Measurements from ENCODE around the gene MOB3A.

MOB3A gene

DNA sequence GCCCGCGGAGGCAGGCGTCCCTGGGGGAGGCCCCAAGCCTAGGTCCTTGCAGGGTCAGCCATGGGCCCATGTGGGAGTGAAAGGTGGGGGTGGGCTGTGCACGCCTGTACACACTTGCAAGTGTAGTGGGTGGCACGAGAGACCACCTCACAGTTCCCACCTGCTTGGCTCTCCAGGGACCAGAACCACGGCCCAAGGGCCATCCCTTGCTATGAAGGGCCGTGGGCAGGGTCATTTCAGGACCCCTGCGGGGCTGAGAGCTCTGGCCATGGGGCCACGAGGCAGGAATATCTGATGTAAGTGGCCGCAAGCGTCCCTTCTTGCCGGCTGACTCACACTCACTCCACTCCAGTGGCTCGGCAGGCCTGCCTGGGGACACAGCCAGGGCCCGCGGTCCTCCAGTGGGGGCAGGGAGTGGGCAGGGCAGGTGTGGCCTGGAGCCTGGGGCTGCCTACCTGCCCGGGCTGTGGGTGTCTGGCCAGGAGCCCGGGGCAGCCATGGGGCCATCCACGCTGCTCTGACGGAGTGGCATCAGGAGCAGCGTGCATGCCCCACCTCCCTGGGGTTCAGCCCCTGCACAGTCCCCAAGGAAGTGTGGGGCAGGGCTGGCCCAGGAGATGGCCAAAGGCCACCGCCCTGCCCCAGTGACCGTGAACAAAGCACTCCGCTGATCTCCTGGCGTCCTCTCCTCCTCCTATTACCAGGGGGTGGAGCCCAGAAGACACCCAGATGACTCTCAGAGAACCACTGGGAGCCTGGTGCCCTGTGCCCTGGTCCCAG is 36.5 kb downstream of the MOB3A start:
- H3K36me3 ChIP-seq (ENCODE audit: control insufficient read depth in 2 of 2, insufficient read depth in 1 of 2, low read length in 2 of 2) = no peaks in the 10 kb centered on the region
- ChIA-PET CTCF (interaction anchor here (0.7 to 1.5 kb wide), 2 partner anchors 10 to 55 kb away, joined by 3 to 7 read pairs; no protein-coding TSS in a partner anchor), POLR2A (interaction anchor here (1.0 to 2.0 kb wide), 3 partner anchors 8 to 43 kb away, joined by 6 to 11 read pairs (median 7); partner anchors contain the start of gene MKNK2)
- H3K4me1 ChIP-seq (ENCODE audit: control insufficient read depth, insufficient read depth, low read length) = peaks cover 16% of the 10 kb centered on the region
- no peaks in the 10 kb centered on the region for H3K9me3 ChIP-seq (ENCODE audit: control insufficient read depth, insufficient read depth, low read depth, low read length)
- peak overlapping the region; percentile 92 for H3K27ac ChIP-seq (ENCODE audit: extremely low read depth, low read depth, low read length)
- no peak overlapping the region for H3K4me3 ChIP-seq (ENCODE audit: low read depth, low read length)
- peak; percentile 44; the same call in 1 of the 2 replicates for TF ChIP-seq ZNF341 (tag by site-specific recombination; IDR thresholded peaks at IDR 0.05; ENCODE audit: low read depth)
- TF ChIP-seq, protein P1, sequence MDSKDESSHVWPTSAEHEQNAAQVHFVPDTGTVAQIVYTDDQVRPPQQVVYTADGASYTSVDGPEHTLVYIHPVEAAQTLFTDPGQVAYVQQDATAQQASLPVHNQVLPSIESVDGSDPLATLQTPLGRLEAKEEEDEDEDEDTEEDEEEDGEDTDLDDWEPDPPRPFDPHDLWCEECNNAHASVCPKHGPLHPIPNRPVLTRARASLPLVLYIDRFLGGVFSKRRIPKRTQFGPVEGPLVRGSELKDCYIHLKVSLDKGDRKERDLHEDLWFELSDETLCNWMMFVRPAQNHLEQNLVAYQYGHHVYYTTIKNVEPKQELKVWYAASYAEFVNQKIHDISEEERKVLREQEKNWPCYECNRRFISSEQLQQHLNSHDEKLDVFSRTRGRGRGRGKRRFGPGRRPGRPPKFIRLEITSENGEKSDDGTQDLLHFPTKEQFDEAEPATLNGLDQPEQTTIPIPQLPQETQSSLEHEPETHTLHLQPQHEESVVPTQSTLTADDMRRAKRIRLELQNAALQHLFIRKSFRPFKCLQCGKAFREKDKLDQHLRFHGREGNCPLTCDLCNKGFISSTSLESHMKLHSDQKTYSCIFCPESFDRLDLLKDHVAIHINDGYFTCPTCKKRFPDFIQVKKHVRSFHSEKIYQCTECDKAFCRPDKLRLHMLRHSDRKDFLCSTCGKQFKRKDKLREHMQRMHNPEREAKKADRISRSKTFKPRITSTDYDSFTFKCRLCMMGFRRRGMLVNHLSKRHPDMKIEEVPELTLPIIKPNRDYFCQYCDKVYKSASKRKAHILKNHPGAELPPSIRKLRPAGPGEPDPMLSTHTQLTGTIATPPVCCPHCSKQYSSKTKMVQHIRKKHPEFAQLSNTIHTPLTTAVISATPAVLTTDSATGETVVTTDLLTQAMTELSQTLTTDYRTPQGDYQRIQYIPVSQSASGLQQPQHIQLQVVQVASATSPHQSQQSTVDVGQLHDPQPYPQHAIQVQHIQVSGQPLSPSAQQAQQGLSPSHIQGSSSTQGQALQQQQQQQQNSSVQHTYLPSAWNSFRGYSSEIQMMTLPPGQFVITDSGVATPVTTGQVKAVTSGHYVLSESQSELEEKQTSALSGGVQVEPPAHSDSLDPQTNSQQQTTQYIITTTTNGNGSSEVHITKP (tag by site-specific recombination; IDR thresholded peaks at IDR 0.05) = peak; percentile 19
- 0 out of 2 replicates have a peak, but pooled peaks have one; percentile 24 for TF ChIP-seq ZXDB (tag by site-specific recombination; IDR thresholded peaks at IDR 0.05)
- TF ChIP-seq ZBTB21 (tag by site-specific recombination; IDR thresholded peaks at IDR 0.05) = no peak
- TF ChIP-seq ZNF621 (tag by site-specific recombination; IDR thresholded peaks at IDR 0.05) = no peak
- TF ChIP-seq ZSCAN16 (tag by site-specific recombination; IDR thresholded peaks at IDR 0.05) = 0 out of 2 replicates have a peak, but pooled peaks have one; percentile 53
- TF ChIP-seq GFI1B (tag by site-specific recombination; IDR thresholded peaks at IDR 0.05) = no peak
- TF ChIP-seq IKZF3 (tag by site-specific recombination; IDR thresholded peaks at IDR 0.05) = 0 out of 2 replicates have a peak, but pooled peaks have one; percentile 10
- TF ChIP-seq, protein P2, sequence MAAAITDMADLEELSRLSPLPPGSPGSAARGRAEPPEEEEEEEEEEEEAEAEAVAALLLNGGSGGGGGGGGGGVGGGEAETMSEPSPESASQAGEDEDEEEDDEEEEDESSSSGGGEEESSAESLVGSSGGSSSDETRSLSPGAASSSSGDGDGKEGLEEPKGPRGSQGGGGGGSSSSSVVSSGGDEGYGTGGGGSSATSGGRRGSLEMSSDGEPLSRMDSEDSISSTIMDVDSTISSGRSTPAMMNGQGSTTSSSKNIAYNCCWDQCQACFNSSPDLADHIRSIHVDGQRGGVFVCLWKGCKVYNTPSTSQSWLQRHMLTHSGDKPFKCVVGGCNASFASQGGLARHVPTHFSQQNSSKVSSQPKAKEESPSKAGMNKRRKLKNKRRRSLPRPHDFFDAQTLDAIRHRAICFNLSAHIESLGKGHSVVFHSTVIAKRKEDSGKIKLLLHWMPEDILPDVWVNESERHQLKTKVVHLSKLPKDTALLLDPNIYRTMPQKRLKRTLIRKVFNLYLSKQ (tag by site-specific recombination; IDR thresholded peaks at IDR 0.05; ENCODE audit: borderline replicate concordance) = no peak
- peak; percentile 54; the same call in 1 of the 2 replicates for TF ChIP-seq ZNF561 (tag by site-specific recombination; IDR thresholded peaks at IDR 0.05; ENCODE audit: borderline replicate concordance)
- TF ChIP-seq ZNF791 (tag by site-specific recombination; IDR thresholded peaks at IDR 0.05) = no peak
- TF ChIP-seq, protein P3, sequence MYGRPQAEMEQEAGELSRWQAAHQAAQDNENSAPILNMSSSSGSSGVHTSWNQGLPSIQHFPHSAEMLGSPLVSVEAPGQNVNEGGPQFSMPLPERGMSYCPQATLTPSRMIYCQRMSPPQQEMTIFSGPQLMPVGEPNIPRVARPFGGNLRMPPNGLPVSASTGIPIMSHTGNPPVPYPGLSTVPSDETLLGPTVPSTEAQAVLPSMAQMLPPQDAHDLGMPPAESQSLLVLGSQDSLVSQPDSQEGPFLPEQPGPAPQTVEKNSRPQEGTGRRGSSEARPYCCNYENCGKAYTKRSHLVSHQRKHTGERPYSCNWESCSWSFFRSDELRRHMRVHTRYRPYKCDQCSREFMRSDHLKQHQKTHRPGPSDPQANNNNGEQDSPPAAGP (tag by site-specific recombination; IDR thresholded peaks at IDR 0.05) = peak; percentile 31
- peak; percentile 30; the same call in 1 of the 2 replicates for TF ChIP-seq KLF9 (tag by site-specific recombination; IDR thresholded peaks at IDR 0.05; ENCODE audit: low read depth)
- no peak for TF ChIP-seq ZNF248 (tag by site-specific recombination; IDR thresholded peaks at IDR 0.05)
- TF ChIP-seq MYNN (tag by site-specific recombination; IDR thresholded peaks at IDR 0.05; ENCODE audit: borderline replicate concordance) = no peak
- TF ChIP-seq EGR2 (tag by site-specific recombination; IDR thresholded peaks at IDR 0.05; ENCODE audit: low read depth) = peak; percentile 89
- TF ChIP-seq TCF7L2 (IDR thresholded peaks at IDR 0.05; ENCODE audit: borderline replicate concordance, low read depth, low read length) = no peak
- no peak for TF ChIP-seq ZNF132 (tag by site-specific recombination; IDR thresholded peaks at IDR 0.05; ENCODE audit: borderline replicate concordance)
- 0 out of 2 replicates have a peak, but pooled peaks have one; percentile 18 for TF ChIP-seq ZNF24 (tag by site-specific recombination; IDR thresholded peaks at IDR 0.05)
- TF ChIP-seq ZNF677 (tag by site-specific recombination; IDR thresholded peaks at IDR 0.05) = no peak
- 0 out of 2 replicates have a peak, but pooled peaks have one; percentile 3 for TF ChIP-seq ZNF2 (tag by site-specific recombination; IDR thresholded peaks at IDR 0.05)
- no peak for TF ChIP-seq MEIS1 (CRISPR knock-in tag; IDR thresholded peaks at IDR 0.05; ENCODE audit: borderline replicate concordance)
- TF ChIP-seq ZNF221 (tag by site-specific recombination; IDR thresholded peaks at IDR 0.05; ENCODE audit: borderline replicate concordance) = no peak
- no peak for TF ChIP-seq ZNF548 (tag by site-specific recombination; IDR thresholded peaks at IDR 0.05)
- peak; percentile 98 for TF ChIP-seq ZFHX2 (tag by site-specific recombination; conservative IDR thresholded peaks at IDR 0.05)
- TF ChIP-seq ZNF138 (tag by site-specific recombination; IDR thresholded peaks at IDR 0.05; ENCODE audit: borderline replicate concordance) = no peak
- TF ChIP-seq, protein P4, sequence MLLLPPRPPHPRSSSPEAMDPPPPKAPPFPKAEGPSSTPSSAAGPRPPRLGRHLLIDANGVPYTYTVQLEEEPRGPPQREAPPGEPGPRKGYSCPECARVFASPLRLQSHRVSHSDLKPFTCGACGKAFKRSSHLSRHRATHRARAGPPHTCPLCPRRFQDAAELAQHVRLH (tag by site-specific recombination; IDR thresholded peaks at IDR 0.05) = no peak
- peak; percentile 93 for TF ChIP-seq ZBTB48 (tag by site-specific recombination; IDR thresholded peaks at IDR 0.05)
- no peak for TF ChIP-seq HOXA7 (CRISPR knock-in tag; IDR thresholded peaks at IDR 0.05; ENCODE audit: borderline replicate concordance)
- no peak for TF ChIP-seq ZNF184 (tag by site-specific recombination; IDR thresholded peaks at IDR 0.05)
- peak; percentile 35 for TF ChIP-seq ZBTB20 (tag by site-specific recombination; IDR thresholded peaks at IDR 0.05)

All from HEK293 (cell line).